H1 (cell line): ENCODE measurements around the gene PCDHGB1. TPM values are rescaled to one million over a fixed set of nuclear protein-coding genes. Genes with fewer than 3 reads are reported as not detected.

Experiments used
- CTCF ChIA-PET: fragments of 300-600 bp; sonication (Branson Sonifier 250); formaldehyde crosslinking; loops from one replicate; lab custom pipeline; 2021; ENCODE audit not compliant: partially characterized antibody; lab: Charles Lee
- POLR2A ChIA-PET: fragments of 300-600 bp; sonication (Branson Sonifier 250); formaldehyde crosslinking; loops from one replicate; lab custom pipeline; 2021; ENCODE audit warnings: inconsistent platforms; ENCODE audit not compliant: partially characterized antibody; lab: Charles Lee
- DNase-seq, 2 experiments: peaks; one replicate each; pipeline versions ENCODE4 v3.0.0 to v3.0.0-alpha.2; 2010 to 2022; ENCODE audit warnings: low spot score in 2 of 2, low read depth in 1 of 2, mixed read lengths in 1 of 2
- FAIRE-seq: peaks from 2 replicates; lab custom pipeline; 2011; peaks lifted over from hg19 to GRCh38; lab: Jason Lieb, UNC
- H2AFZ ChIP-seq: 2 replicates; pipeline ENCODE4 v1.8.1; 2012; ENCODE audit warnings: low read length, inconsistent platforms
- H2AK5ac ChIP-seq: 2 replicates; pipeline ENCODE4 v1.6.1; 2013; ENCODE audit warnings: low read depth, low read length
- H2BK120ac ChIP-seq: replicated peaks from 2 replicates; pipeline ENCODE3; 2013; ENCODE audit warnings: low read depth, low read length, inconsistent platforms
- H2BK12ac ChIP-seq: 2 replicates; pipeline ENCODE4 v1.6.1; 2013; ENCODE audit warnings: low read depth, low read length
- H2BK15ac ChIP-seq: 2 replicates; pipeline ENCODE4 v1.6.1; 2013; ENCODE audit warnings: low read length
- H2BK20ac ChIP-seq: 2 replicates; pipeline ENCODE4 v1.6.1; 2013; ENCODE audit warnings: low read length
- H2BK5ac ChIP-seq: 2 replicates; pipeline ENCODE4 v1.6.1; 2013; ENCODE audit warnings: low read depth, low read length
- H3K14ac ChIP-seq: 2 replicates; pipeline ENCODE4 v1.6.1; 2013; ENCODE audit warnings: inconsistent platforms; ENCODE audit not compliant: insufficient read length
- H3K18ac ChIP-seq: 2 replicates; pipeline ENCODE4 v1.6.1; 2013; ENCODE audit warnings: low read length; ENCODE audit errors: extremely low read depth
- H3K23ac ChIP-seq: 2 replicates; pipeline ENCODE4 v1.6.1; 2013; ENCODE audit warnings: inconsistent platforms; ENCODE audit not compliant: insufficient read length
- H3K23me2 ChIP-seq: 2 replicates; pipeline ENCODE4 v1.6.1; 2013; ENCODE audit warnings: low read depth, low read length
- H3K27ac ChIP-seq: 2 replicates; pipeline ENCODE4 v1.6.1; 2011; ENCODE audit warnings: low read depth, low read length, inconsistent platforms
- H3K27me3 ChIP-seq, 4 experiments: replicated peaks in 1 of 4; 1 replicate in 1 of 4; 2 replicates in 3 of 4; pipeline versions ENCODE4 v1.6.1 to v1.8.1; 2011 to 2013; ENCODE audit warnings: low read length in 3 of 4, mild to moderate bottlenecking in 3 of 4, inconsistent platforms in 2 of 4, mixed read lengths in 2 of 4, moderate library complexity in 1 of 4; ENCODE audit not compliant: control insufficient read depth in 3 of 4, insufficient read depth in 3 of 4; ENCODE audit errors: extremely low read depth in 1 of 4
- H3K36me3 ChIP-seq, 4 experiments: 2 replicates each; pipeline versions ENCODE4 v1.6.1 to v1.8.1; 2011 to 2013; ENCODE audit warnings: mild to moderate bottlenecking in 4 of 4, low read length in 3 of 4, moderate library complexity in 2 of 4, control low read depth in 1 of 4, inconsistent platforms in 1 of 4; ENCODE audit not compliant: insufficient read depth in 4 of 4, control insufficient read depth in 2 of 4
- H3K4ac ChIP-seq: replicated peaks from 2 replicates; pipeline ENCODE3; 2013; ENCODE audit warnings: low read length, low read depth, mixed read lengths, inconsistent platforms; ENCODE audit not compliant: insufficient read length
- H3K4me1 ChIP-seq, 4 experiments: replicated peaks in 1 of 4; 1 replicate in 1 of 4; 2 replicates in 3 of 4; pipeline versions ENCODE4 v1.6.1 to v1.8.1; 2011 to 2013; ENCODE audit warnings: low read length in 3 of 4, inconsistent platforms in 2 of 4, mixed read lengths in 1 of 4; ENCODE audit not compliant: insufficient read depth in 4 of 4, control insufficient read depth in 3 of 4
- H3K4me2 ChIP-seq, 2 experiments: 2 replicates each; pipeline versions ENCODE4 v1.6.1 to v1.8.1; 2011 to 2013; ENCODE audit warnings: low read depth in 2 of 2, low read length in 2 of 2, control low read depth in 1 of 2, inconsistent platforms in 1 of 2, mild to moderate bottlenecking in 1 of 2; ENCODE audit not compliant: insufficient read depth in 1 of 2
- H3K4me3 ChIP-seq, 4 experiments: fragments of 200-600, 300-600 bp in 1 of 4; sonication (generic), shearing (Covaris generic), sonication (Bioruptor Twin) in 1 of 4; 2 replicates each; pipeline versions ENCODE4 v1.5.1 to v1.8.1; 2011 to 2016; ENCODE audit warnings: low read length in 4 of 4, low read depth in 3 of 4, control low read depth in 2 of 4, inconsistent platforms in 2 of 4, mild to moderate bottlenecking in 2 of 4, mixed read lengths in 1 of 4, moderate library complexity in 1 of 4; ENCODE audit not compliant: insufficient read depth in 2 of 4; ENCODE audit errors: extremely low read depth in 1 of 4
- H3K56ac ChIP-seq: replicated peaks from 2 replicates; pipeline ENCODE3; 2013; ENCODE audit warnings: low read depth, mild to moderate bottlenecking, mixed read lengths, low read length, inconsistent platforms; ENCODE audit not compliant: insufficient read length
- H3K79me1 ChIP-seq: 2 replicates; pipeline ENCODE4 v1.6.1; 2013; ENCODE audit warnings: low read depth, low read length, control low read depth
- H3K79me2 ChIP-seq, 2 experiments: 2 replicates each; pipeline versions ENCODE4 v1.6.1 to v1.8.1; 2012 to 2013; ENCODE audit warnings: low read length in 2 of 2, mild to moderate bottlenecking in 2 of 2, inconsistent platforms in 1 of 2; ENCODE audit not compliant: insufficient read depth in 2 of 2, control insufficient read depth in 1 of 2
- H3K9ac ChIP-seq, 4 experiments: replicated peaks in 1 of 4; 1 replicate in 1 of 4; 2 replicates in 3 of 4; pipeline versions ENCODE4 v1.6.1 to v1.8.1; 2011 to 2013; ENCODE audit warnings: low read depth in 3 of 4, low read length in 3 of 4, control low read depth in 2 of 4, mild to moderate bottlenecking in 2 of 4, moderate library complexity in 2 of 4, inconsistent platforms in 1 of 4; ENCODE audit errors: extremely low read depth in 1 of 4
- H3K9me3 ChIP-seq, 2 experiments: 2 replicates each; pipeline versions ENCODE4 v1.6.1 to v1.8.1; 2012 to 2013; ENCODE audit warnings: mild to moderate bottlenecking in 2 of 2, moderate library complexity in 2 of 2, control low read depth in 1 of 2, inconsistent platforms in 1 of 2, low read depth in 1 of 2, low read length in 1 of 2, mixed read lengths in 1 of 2; ENCODE audit not compliant: insufficient read depth in 2 of 2
- H4K20me1 ChIP-seq, 2 experiments: replicated peaks in 1 of 2; 2 replicates each; pipeline versions ENCODE3 to v1.8.1; 2011 to 2013; ENCODE audit warnings: inconsistent platforms in 2 of 2, low read length in 2 of 2, mild to moderate bottlenecking in 1 of 2; ENCODE audit not compliant: insufficient read depth in 2 of 2, control insufficient read depth in 1 of 2
- H4K5ac ChIP-seq: 2 replicates; pipeline ENCODE4 v1.6.1; 2013; ENCODE audit warnings: low read length, low read depth, mixed read lengths, inconsistent platforms; ENCODE audit not compliant: insufficient read length
- H4K8ac ChIP-seq: 2 replicates; pipeline ENCODE4 v1.8.0; 2013; ENCODE audit warnings: mild to moderate bottlenecking, moderate library complexity, low read length, inconsistent platforms; ENCODE audit not compliant: insufficient read depth; ENCODE audit errors: extremely low read depth
- H4K91ac ChIP-seq: replicated peaks from 2 replicates; pipeline ENCODE3; 2013; ENCODE audit warnings: low read length, mixed read lengths, inconsistent platforms; ENCODE audit not compliant: insufficient read length
- HDAC6 ChIP-seq: IDR thresholded peaks from one replicate; pipeline ENCODE4 v1.7.1; 2012; ENCODE audit warnings: low read depth, mild to moderate bottlenecking, inconsistent platforms, low read length, moderate library complexity
- POLR2A ChIP-seq, 2 experiments: IDR thresholded peaks; 1 replicate in 1 of 2; 2 replicates in 1 of 2; pipeline ENCODE4 v1.6.1; 2011; ENCODE audit warnings: low read depth in 2 of 2, low read length in 2 of 2, mild to moderate bottlenecking in 2 of 2; ENCODE audit errors: control extremely low read depth in 1 of 2
- RAD21 ChIP-seq, 2 experiments: IDR thresholded peaks in 1 of 2; conservative IDR thresholded peaks in 1 of 2; 2 replicates each; pipeline ENCODE4 v1.6.1; 2011; ENCODE audit warnings: low read depth in 2 of 2, low read length in 2 of 2, improper control_type of control experiment in 1 of 2, inconsistent platforms in 1 of 2, mild to moderate bottlenecking in 1 of 2, moderate library complexity in 1 of 2
- RBBP5 ChIP-seq: IDR thresholded peaks from 2 replicates; pipeline ENCODE4 v1.7.1; 2012; ENCODE audit warnings: low read depth, mild to moderate bottlenecking, inconsistent platforms, low read length, moderate library complexity, borderline replicate concordance
- SAP30 ChIP-seq: fragments of 300-600 bp; sonication (generic); IDR thresholded peaks from 2 replicates; pipeline ENCODE4 v1.7.1; 2012; ENCODE audit warnings: low read length, moderate library complexity, mild to moderate bottlenecking, inconsistent platforms; ENCODE audit not compliant: insufficient read depth, insufficient replicate concordance
- SIN3A ChIP-seq, 2 experiments: IDR thresholded peaks in 1 of 2; conservative IDR thresholded peaks in 1 of 2; 2 replicates each; pipeline ENCODE4 v1.6.1; 2011 to 2012; ENCODE audit warnings: low read length in 2 of 2, improper control_type of control experiment in 1 of 2, low read depth in 1 of 2, mild to moderate bottlenecking in 1 of 2
- TEAD4 ChIP-seq: IDR thresholded peaks from 2 replicates; pipeline ENCODE4 v1.6.1; 2012; ENCODE audit warnings: low read depth, low read length, inconsistent platforms, mixed read lengths
- WGBS, 2 experiments: shearing (Covaris generic) in 1 of 2; methylation state at CpG; one replicate each; pipeline versions ENCODE4 v1.1.6 to v1.1.7; 2013 to 2015; ENCODE audit warnings: low lambda C conversion rate in 2 of 2, mixed read lengths in 2 of 2, inconsistent platforms in 1 of 2, low coverage in 1 of 2, missing lambda C conversion rate in 1 of 2; ENCODE audit not compliant: insufficient replicate concordance in 2 of 2, insufficient coverage in 1 of 2, insufficient read length in 1 of 2; ENCODE audit errors: extremely low coverage in 1 of 2, missing lambda C conversion rate in 1 of 2; 5-methylcytosine and 5-hydroxymethylcytosine counted together
- polyA plus RNA-seq, 7 experiments: library from polyadenylated mRNA; depleted of rRNA in 3 of 7; stranded (reverse) in 5 of 7; unstranded in 2 of 7; fragments of >200 nt in 5 of 7; fragments of 200-250 nt in 2 of 7; gene quantifications; 1 replicate in 5 of 7; 2 replicates in 1 of 7; 4 replicates in 1 of 7; pipeline versions ENCODE4 v1.2.1 to v1.2.3, GENCODE V29; 2011 to 2013; ENCODE audit warnings: missing spikeins in 2 of 7, mixed read lengths in 2 of 7
- total RNA-seq: library from RNA; stranded (reverse); fragmentation: NEBNext Ultra II Directional; extraction: Animal tissue kit (Norgen Biotek cat#: 25700); gene quantifications from 2 replicates; pipeline ENCODE4 v1.2.1, GENCODE V29; 2021
- TF ChIP-seq, protein P1 (sequence below): IDR thresholded peaks from 2 replicates; pipeline ENCODE4 v1.6.1; 2012; ENCODE audit warnings: low read length, inconsistent platforms

The PCDHGB1 gene
- total and polyA plus RNA-seq, 2 of the 8 experiments (the other 6 are each of a cell fraction or from before 2014, with no cell fraction given) = 1.3 to 2.8 TPM

DNA sequence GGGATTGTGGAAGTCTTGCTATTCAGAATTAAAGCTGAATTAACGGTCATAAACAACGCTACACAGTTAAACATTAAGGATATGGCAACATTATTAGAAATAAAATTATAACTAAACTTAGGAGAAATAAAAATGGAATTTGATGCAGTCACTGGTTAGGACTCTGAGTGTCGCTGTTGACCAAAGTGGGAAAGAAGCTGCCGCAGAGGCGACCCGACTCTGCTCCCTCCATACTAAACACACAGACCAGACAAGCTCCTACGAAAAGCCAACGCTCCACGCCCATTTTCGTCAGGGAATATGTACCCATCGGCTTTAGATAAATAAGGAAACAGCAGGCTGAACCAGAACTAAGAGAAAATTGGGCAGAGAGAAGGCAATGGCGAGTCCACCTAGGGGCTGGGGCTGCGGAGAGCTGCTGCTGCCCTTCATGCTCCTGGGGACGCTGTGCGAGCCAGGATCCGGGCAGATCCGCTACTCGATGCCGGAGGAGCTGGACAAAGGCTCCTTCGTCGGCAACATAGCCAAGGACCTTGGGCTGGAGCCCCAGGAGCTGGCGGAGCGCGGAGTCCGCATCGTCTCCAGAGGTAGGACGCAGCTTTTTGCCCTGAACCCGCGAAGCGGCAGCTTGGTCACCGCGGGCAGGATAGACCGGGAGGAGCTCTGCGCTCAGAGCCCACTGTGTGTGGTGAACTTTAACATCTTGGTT, 14.2 kb downstream of the PCDHGB1 start, which contains the start of gene PCDHGA5:
Gene PCDHGA5, plus strand, starts transcription at position 211 of the 709 bp plus-strand sequence. Its CDS starts 169 bp downstream, at position 380.
- no peak within 1 kb of the TSS for H2BK5ac ChIP-seq
- no peak within 1 kb of the TSS for H3K18ac ChIP-seq
- no peak within 1 kb of the TSS for H3K4me2 ChIP-seq
- FAIRE-seq (no peak), DNase-seq (no peak)
- no peaks in the 10 kb centered on the region for H3K23me2 ChIP-seq
- no peak within 1 kb of the TSS for H4K5ac ChIP-seq
- no peak within 1 kb of the TSS for H3K4ac ChIP-seq
- TF ChIP-seq RBBP5 (no peak), SIN3A (conservative IDR thresholded peaks at IDR 0.05 in 1 of 2, IDR thresholded peaks at IDR 0.05 in 1 of 2; ENCODE audit: low read depth in 1 of 2, low read length in 2 of 2) (no peak), SAP30 (no peak), POLR2A (IDR thresholded peaks at IDR 0.05; ENCODE audit: control extremely low read depth in 1 of 2, low read depth in 2 of 2, low read length in 2 of 2) (no peak), RAD21 (IDR thresholded peaks at IDR 0.05 in 1 of 2, conservative IDR thresholded peaks at IDR 0.05 in 1 of 2; ENCODE audit: low read depth in 2 of 2, low read length in 2 of 2) (0 out of 4 replicates have a peak, but pooled peaks of 1 of the 2 experiments have one; percentile 1), TEAD4 (no peak), HDAC6 (no peak)
- TF ChIP-seq, protein P1, sequence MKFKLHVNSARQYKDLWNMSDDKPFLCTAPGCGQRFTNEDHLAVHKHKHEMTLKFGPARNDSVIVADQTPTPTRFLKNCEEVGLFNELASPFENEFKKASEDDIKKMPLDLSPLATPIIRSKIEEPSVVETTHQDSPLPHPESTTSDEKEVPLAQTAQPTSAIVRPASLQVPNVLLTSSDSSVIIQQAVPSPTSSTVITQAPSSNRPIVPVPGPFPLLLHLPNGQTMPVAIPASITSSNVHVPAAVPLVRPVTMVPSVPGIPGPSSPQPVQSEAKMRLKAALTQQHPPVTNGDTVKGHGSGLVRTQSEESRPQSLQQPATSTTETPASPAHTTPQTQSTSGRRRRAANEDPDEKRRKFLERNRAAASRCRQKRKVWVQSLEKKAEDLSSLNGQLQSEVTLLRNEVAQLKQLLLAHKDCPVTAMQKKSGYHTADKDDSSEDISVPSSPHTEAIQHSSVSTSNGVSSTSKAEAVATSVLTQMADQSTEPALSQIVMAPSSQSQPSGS = no peak
- H3K79me2 ChIP-seq = no peaks in the 10 kb centered on the region
- POLR2A ChIA-PET = interaction anchor here (1.1 to 1.6 kb wide), 2 partner anchors 151 to 197 kb away, joined by 3 read pairs; no protein-coding TSS in a partner anchor
- no peaks in the 10 kb centered on the region for H3K27me3 ChIP-seq
- peaks cover 43 to 51% of the 10 kb centered on the region in 2 experiments for H3K9me3 ChIP-seq
- no peak within 1 kb of the TSS for H4K91ac ChIP-seq
- H2AFZ ChIP-seq = no peak within 1 kb of the TSS
- H2BK120ac ChIP-seq = no peak within 1 kb of the TSS
- H4K8ac ChIP-seq = no peak within 1 kb of the TSS
- H3K23ac ChIP-seq = no peak within 1 kb of the TSS
- no peak within 1 kb of the TSS for H3K56ac ChIP-seq
- peak within 1 kb of the TSS in 1 of 4 experiments; percentile 40; a peak in 1 of 8 replicates for H3K4me3 ChIP-seq
- CTCF ChIA-PET = interaction anchor here (0.7 to 2.3 kb wide), 23 partner anchors 9 to 203 kb away, joined by 3 to 18 read pairs (median 4); partner anchors contain the start of genes PCDHB14, PCDHB15, PCDHGA10 and PCDHGA11
- H3K9ac ChIP-seq = no peak within 1 kb of the TSS
- WGBS, 2 experiments = 94% methylated on average over 30 of the region's 34 CpGs; no CpG with 5 or more reads in 1 of the 2 experiments
- H3K36me3 ChIP-seq = peaks cover 0 to 8% (median 3%) of the 10 kb centered on the region in 4 experiments; a peak in 3 of 8 replicates
- no peak within 1 kb of the TSS for H3K14ac ChIP-seq
- no peak within 1 kb of the TSS for H2BK12ac ChIP-seq
- no peak within 1 kb of the TSS for H2AK5ac ChIP-seq
- H2BK20ac ChIP-seq = no peak within 1 kb of the TSS
- H2BK15ac ChIP-seq = no peak within 1 kb of the TSS; the same call in 1 of the 2 replicates
- no peaks in the 10 kb centered on the region for H3K79me1 ChIP-seq
- H4K20me1 ChIP-seq = no peaks in the 10 kb centered on the region
- H3K27ac ChIP-seq = no peak within 1 kb of the TSS
- peaks cover 0 to 3% (median under 1%) of the 10 kb centered on the region in 4 experiments; a peak in 1 of 7 replicates for H3K4me1 ChIP-seq
